Fibroblast of mammary gland (primary cell): ENCODE data around the gene PPP1R15B.

Experiments
- DNase-seq: peaks from one replicate; pipeline ENCODE4 v3.0.0-alpha.2; 2010; ENCODE audit warnings: low read depth
- H3K4me3 ChIP-seq: 2 replicates; pipeline ENCODE4 v1.5.1; 2011; ENCODE audit warnings: low read depth, mild to moderate bottlenecking, low read length, moderate library complexity; ENCODE audit not compliant: control insufficient read depth
- TF ChIP-seq, protein P1 (sequence below): conservative IDR thresholded peaks from 2 replicates; pipeline ENCODE4 v1.5.1; 2011; ENCODE audit warnings: low read depth, low read length, inconsistent platforms; ENCODE audit not compliant: control insufficient read depth, insufficient read depth

PPP1R15B gene

DNA sequence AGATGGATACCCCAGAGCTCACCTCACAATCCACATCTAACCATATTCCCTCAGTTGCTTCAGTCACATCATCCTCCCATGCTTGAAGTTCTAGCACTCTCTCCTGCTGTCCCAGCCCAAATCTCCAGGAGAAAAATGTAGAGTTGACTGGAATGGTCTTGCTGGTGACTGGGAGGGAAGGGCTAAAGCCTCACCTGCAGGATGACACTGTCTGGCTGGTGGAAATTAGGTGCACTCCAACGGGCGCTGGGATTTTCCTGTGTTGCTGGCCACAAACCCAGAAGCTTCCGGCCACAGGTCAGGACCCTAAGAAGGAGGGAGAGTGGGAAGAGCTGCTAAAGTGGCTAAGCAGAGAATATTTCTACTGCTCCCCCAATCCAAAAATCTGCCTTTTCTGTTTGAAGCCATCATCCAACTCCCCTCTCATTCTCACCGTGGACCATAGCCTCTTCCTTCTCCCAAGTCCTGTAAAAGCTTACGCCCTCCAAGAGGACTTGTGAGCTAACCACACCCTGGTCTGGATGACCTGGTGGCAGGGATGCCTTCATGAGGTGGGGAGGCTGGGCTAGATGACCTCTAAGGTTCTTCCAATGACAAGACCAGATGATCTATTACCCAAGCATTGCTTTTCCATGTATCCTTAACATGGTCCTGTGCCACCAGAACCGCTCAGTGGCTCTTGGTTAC, 37.5 kb upstream of the PPP1R15B start:
- TF ChIP-seq, protein P1, sequence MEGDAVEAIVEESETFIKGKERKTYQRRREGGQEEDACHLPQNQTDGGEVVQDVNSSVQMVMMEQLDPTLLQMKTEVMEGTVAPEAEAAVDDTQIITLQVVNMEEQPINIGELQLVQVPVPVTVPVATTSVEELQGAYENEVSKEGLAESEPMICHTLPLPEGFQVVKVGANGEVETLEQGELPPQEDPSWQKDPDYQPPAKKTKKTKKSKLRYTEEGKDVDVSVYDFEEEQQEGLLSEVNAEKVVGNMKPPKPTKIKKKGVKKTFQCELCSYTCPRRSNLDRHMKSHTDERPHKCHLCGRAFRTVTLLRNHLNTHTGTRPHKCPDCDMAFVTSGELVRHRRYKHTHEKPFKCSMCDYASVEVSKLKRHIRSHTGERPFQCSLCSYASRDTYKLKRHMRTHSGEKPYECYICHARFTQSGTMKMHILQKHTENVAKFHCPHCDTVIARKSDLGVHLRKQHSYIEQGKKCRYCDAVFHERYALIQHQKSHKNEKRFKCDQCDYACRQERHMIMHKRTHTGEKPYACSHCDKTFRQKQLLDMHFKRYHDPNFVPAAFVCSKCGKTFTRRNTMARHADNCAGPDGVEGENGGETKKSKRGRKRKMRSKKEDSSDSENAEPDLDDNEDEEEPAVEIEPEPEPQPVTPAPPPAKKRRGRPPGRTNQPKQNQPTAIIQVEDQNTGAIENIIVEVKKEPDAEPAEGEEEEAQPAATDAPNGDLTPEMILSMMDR, result no peak
- no peak for DNase-seq
- no peak overlapping the region for H3K4me3 ChIP-seq

DNA sequence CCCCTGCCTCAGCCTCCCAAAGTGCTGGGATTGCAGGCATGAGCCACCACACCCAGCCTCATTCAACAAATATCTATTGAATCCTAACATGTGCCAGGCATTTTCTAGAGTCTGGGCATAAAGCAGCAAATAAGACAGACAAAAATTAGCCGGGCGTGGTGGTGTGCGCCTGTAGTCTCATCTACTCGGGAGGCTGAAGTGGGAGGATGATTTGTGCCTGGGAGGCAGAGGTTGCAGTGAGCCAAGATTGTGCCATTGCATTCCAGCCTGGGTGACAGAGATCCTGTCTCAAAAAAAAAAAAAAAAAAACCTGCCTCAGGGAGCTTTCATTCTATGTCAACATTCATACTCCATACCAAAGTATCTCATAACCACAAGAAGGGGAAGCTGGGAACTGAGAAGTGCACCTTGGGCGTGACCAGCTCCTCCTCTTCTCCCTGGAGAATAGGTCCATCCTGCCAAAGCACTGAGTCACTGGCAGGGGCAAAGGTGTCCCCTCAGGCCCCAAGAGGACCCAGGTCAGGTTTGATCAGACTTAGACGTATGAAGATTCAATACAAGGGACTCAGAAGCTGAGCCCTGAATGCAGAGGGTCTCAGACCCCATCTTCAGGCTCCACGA, 36.8 kb upstream of the PPP1R15B start:
- no peak overlapping the region for H3K4me3 ChIP-seq
- DNase-seq, result no peak
- TF ChIP-seq, protein P1, result no peak

GRCh38 chr1:204447736-204448135, 36.1 kb upstream of the PPP1R15B start:
- DNase-seq, result no peak
- H3K4me3 ChIP-seq, result no peak overlapping the region
- TF ChIP-seq, protein P1, result no peak

DNA sequence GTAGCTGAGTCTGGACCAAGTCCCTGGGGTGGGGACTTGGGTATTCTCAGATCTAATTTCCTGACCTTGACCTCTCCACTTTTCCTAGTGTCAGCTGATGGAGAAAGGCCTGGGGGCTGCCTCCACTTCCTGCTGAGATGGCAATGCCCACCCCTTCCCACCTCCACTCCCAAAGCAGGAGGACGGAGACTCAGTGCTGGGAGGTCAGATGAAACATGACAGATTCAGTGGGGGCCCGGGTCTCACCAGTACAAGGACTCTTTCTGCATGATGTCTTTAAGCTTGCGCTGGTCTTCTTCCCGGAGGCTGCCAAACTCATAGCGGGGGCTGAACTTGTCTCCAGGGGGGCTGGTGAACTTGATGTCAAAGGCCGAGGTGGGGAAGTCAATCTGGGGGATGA, 35.6 kb upstream of the PPP1R15B start:
- DNase-seq, result no peak
- TF ChIP-seq, protein P1, result no peak
- no peak overlapping the region for H3K4me3 ChIP-seq

DNA sequence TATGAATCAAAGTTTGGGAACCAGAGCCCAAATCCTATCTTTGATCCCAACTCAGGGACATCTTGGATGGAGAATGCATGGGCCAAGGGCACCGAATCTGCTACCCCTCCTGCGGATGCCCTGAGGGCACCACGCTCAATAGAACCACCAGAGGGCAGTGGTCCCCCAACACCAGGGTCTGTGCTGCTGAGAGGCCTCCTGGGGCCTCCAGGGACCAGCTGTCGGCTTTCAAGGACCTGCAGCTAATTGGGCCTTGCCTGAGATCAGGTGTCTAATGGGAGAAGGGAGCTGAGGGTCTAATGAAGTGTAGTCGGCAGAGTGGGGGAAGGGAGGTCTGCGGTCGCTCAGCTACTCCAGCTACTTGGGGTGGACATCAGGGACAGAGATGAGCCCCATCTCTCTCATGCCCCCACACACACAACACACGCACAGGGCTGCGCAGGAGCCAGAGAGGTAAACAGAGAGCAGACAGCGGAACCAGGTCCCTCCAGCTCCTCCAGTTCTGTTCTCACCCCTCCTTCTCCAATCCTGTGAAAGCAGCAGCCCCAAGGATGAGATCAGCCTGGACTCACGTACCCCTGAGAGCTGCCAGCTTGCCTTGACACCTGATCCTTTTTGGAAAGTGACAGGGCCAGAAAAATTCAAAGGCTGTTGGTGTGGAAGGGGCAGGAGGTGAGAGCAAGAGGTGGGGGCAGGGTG, 34.9 kb upstream of the PPP1R15B start:
- DNase-seq, result peak; percentile 53
- TF ChIP-seq, protein P1, result peak; percentile 78
- no peak overlapping the region for H3K4me3 ChIP-seq

- DNase-seq, result no peak
- H3K4me3 ChIP-seq, result no peak overlapping the region
Measured at GRCh38 chr1:204445860-204446412, 34.3 kb upstream of the PPP1R15B start.

More at GRCh38 chr1:204445860-204446412, 34.3 kb upstream of the PPP1R15B start:
- TF ChIP-seq, protein P1, result peak; percentile 50
